ENCODE data around the gene HEMK1. TPM values are rescaled to one million over a fixed set of nuclear protein-coding genes. Genes with fewer than 3 reads are reported as not detected.

HEMK1 gene
- total and polyA plus RNA-seq, 2 of the 4 experiments (the other 2 are of a cell fraction): 17.2 to 20.8 TPM

DNA sequence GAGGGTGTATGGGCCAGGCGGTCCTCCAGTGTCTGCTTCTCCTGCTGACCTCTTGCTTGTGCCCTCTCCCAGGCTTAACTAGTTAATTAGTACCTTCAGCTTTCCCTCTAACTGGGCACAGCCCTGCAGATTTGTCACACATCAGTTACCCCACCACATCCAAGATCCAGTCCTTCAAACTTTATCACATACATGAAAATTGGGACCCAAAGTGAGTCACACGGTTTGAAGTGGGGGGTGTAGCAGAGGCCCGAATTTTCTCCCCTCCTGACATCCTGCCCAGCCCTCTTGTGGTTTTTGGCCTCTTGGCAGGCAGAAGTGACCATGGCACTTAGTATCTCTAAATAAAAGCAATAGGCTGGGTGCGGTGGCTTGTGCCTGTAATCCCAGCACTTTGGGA is 51.5 kb downstream of the HEMK1 start:
- Histone ChIP-seq H3K36me3 (ENCODE audit: control insufficient read depth, insufficient read depth, low read length) (no peaks in the 10 kb centered on the region), H3K9ac (ENCODE audit: low read depth, low read length) (no peak overlapping the region), H3K56ac (ENCODE audit: extremely low read depth, insufficient read depth, low read length) (no peak overlapping the region), H3K27ac (ENCODE audit: insufficient read depth, low read length) (no peak overlapping the region), H3K14ac (replicated peaks; ENCODE audit: low read depth, low read length) (no peak overlapping the region), H2BK5ac (ENCODE audit: low read depth, low read length, poor library complexity, severe bottlenecking) (no peak overlapping the region), H3K18ac (ENCODE audit: low read depth, low read length) (no peak overlapping the region), H2AFZ (replicated peaks; ENCODE audit: low read length, poor library complexity) (no peak overlapping the region), H3K4ac (ENCODE audit: low read depth, low read length) (no peak overlapping the region), H4K20me1 (ENCODE audit: insufficient read depth, low read length) (peaks cover 6% of the 10 kb centered on the region), H2BK20ac (ENCODE audit: low read depth, low read length) (no peak overlapping the region), H3K4me1 (ENCODE audit: control insufficient read depth, insufficient read depth, low read length) (peaks cover 9% of the 10 kb centered on the region), H3K27me3 (ENCODE audit: control insufficient read depth, insufficient read depth, low read length) (no peaks in the 10 kb centered on the region), H3K9me1 (ENCODE audit: insufficient read depth, low read length) (peaks cover 13% of the 10 kb centered on the region), H3K4me3 (ENCODE audit: insufficient read depth, low read depth, low read length) (no peak overlapping the region), H4K91ac (ENCODE audit: insufficient read depth, low read depth, low read length) (no peak overlapping the region), H3K4me2 (ENCODE audit: low read depth, low read length) (no peak overlapping the region), H4K8ac (ENCODE audit: low read depth in 2 of 2, low read length in 2 of 2) (no peak overlapping the region), H2AK5ac (ENCODE audit: low read depth, low read length) (no peak overlapping the region), H3K9me3 (ENCODE audit: control insufficient read depth, insufficient read depth, low read length) (no peaks in the 10 kb centered on the region), H2AK9ac (replicated peaks; ENCODE audit: low read depth, low read length, poor library complexity) (no peak overlapping the region), H3K23ac (ENCODE audit: low read depth, low read length) (no peak overlapping the region), H3K79me1 (ENCODE audit: low read depth in 1 of 2, low read length in 2 of 2) (peaks cover 6 to 16% of the 10 kb centered on the region in 2 experiments; a peak in 2 of 4 replicates), H2BK15ac (ENCODE audit: low read depth, low read length) (no peak overlapping the region), H4K5ac (ENCODE audit: low read depth, low read length) (no peak overlapping the region), H2BK120ac (ENCODE audit: low read depth, low read length) (no peak overlapping the region)
- POLR2A ChIA-PET (ENCODE audit: unreplicated experiment): no interaction called here
- in situ Hi-C loops (cut with MboI; ENCODE audit: low sequenced_read_pairs) (loop anchor here (25.0 kb wide), 1 partner anchor 1066 kb away; no protein-coding TSS in a partner anchor), intact Hi-C loops (cut with micrococcal nuclease) (no loop called here), dilution Hi-C loops (cut with HindIII; ENCODE audit: low sequenced_read_pairs, unreplicated experiment) (no loop called here)
- no TSS peak for BruUV-seq (replicated peaks)
- CTCF ChIA-PET: no interaction called here
- TF ChIP-seq RFX5 (IDR thresholded peaks at IDR 0.05; ENCODE audit: low read depth, low read length): no peak
- no CpG with 5 or more reads among the region's 4 CpGs for WGBS, 2 experiments (ENCODE audit: extremely low coverage in 2 of 2, insufficient read length in 1 of 2)
- ATAC-seq (ENCODE audit: low read depth) (no peak), DNase-seq (no peak)
